Trophoblast cell (in vitro differentiated cells and primary cell): Measurements from ENCODE around the gene CD44.

ENCODE experiments used
- DNase-seq, 2 donors: peaks; one replicate each; pipeline ENCODE4 v3.0.0-alpha.2; 2016
- H2AFZ ChIP-seq: 2 replicates; pipeline ENCODE4 v1.6.1; 2013; ENCODE audit warnings: low read length, moderate library complexity, mild to moderate bottlenecking; ENCODE audit not compliant: insufficient read depth, poor library complexity
- H2AK5ac ChIP-seq: 2 replicates; pipeline ENCODE4 v1.6.1; 2013; ENCODE audit warnings: mild to moderate bottlenecking, low read length
- H2BK120ac ChIP-seq: 2 replicates; pipeline ENCODE4 v1.6.1; 2013; ENCODE audit warnings: low read length, mild to moderate bottlenecking, moderate library complexity; ENCODE audit not compliant: insufficient read depth, poor library complexity
- H2BK12ac ChIP-seq: 2 replicates; pipeline ENCODE4 v1.6.1; 2013; ENCODE audit warnings: mild to moderate bottlenecking, low read length, moderate library complexity
- H2BK5ac ChIP-seq: 2 replicates; pipeline ENCODE4 v1.6.1; 2013; ENCODE audit warnings: low read length, low read depth, moderate library complexity, mild to moderate bottlenecking; ENCODE audit not compliant: poor library complexity
- H3K14ac ChIP-seq: 2 replicates; pipeline ENCODE4 v1.6.1; 2013; ENCODE audit warnings: mild to moderate bottlenecking, low read length
- H3K18ac ChIP-seq: 2 replicates; pipeline ENCODE4 v1.6.1; 2013; ENCODE audit warnings: mild to moderate bottlenecking, low read length
- H3K23ac ChIP-seq: 2 replicates; pipeline ENCODE4 v1.6.1; 2013; ENCODE audit warnings: low read length
- H3K27ac ChIP-seq: 2 replicates; pipeline ENCODE4 v1.5.1; 2013; ENCODE audit warnings: low read depth, mild to moderate bottlenecking, inconsistent platforms, low read length, moderate library complexity
- H3K27me3 ChIP-seq: 2 replicates; pipeline ENCODE4 v1.6.1; 2013; ENCODE audit warnings: inconsistent platforms, mild to moderate bottlenecking, low read length, moderate library complexity; ENCODE audit not compliant: insufficient read depth
- H3K36me3 ChIP-seq, 2 experiments: 1 replicate in 1 of 2; 2 replicates in 1 of 2; pipeline ENCODE4 v1.6.1; 2013; ENCODE audit warnings: low read length in 2 of 2, mild to moderate bottlenecking in 2 of 2, moderate library complexity in 1 of 2; ENCODE audit not compliant: insufficient read depth in 2 of 2, control insufficient read depth in 1 of 2
- H3K4ac ChIP-seq: 2 replicates; pipeline ENCODE4 v1.6.1; 2013; ENCODE audit warnings: low read depth, mild to moderate bottlenecking, low read length, moderate library complexity
- H3K4me1 ChIP-seq, 2 experiments: 1 replicate in 1 of 2; 2 replicates in 1 of 2; pipeline ENCODE4 v1.6.1; 2013; ENCODE audit warnings: low read length in 2 of 2, mild to moderate bottlenecking in 2 of 2, moderate library complexity in 1 of 2; ENCODE audit not compliant: insufficient read depth in 2 of 2, control insufficient read depth in 1 of 2
- H3K4me2 ChIP-seq: 2 replicates; pipeline ENCODE4 v1.6.1; 2013; ENCODE audit warnings: inconsistent platforms, mild to moderate bottlenecking, low read length, moderate library complexity
- H3K4me3 ChIP-seq: 2 replicates; pipeline ENCODE4 v1.5.1; 2013; ENCODE audit warnings: mild to moderate bottlenecking, low read depth, low read length, inconsistent platforms
- H3K79me1 ChIP-seq: one replicate; pipeline ENCODE4 v1.6.1; 2013; ENCODE audit warnings: low read length
- H3K79me2 ChIP-seq: 2 replicates; pipeline ENCODE4 v1.6.1; 2013; ENCODE audit warnings: low read length, mild to moderate bottlenecking; ENCODE audit not compliant: control insufficient read depth, insufficient read depth, poor library complexity
- H3K9ac ChIP-seq: 2 replicates; pipeline ENCODE4 v1.6.1; 2013; ENCODE audit warnings: mild to moderate bottlenecking, low read length
- H3K9me3 ChIP-seq: 2 replicates; pipeline ENCODE4 v1.6.1; 2013; ENCODE audit warnings: low read depth, mild to moderate bottlenecking, control low read depth, inconsistent platforms, low read length; ENCODE audit not compliant: insufficient read depth
- H4K12ac ChIP-seq: 2 replicates; pipeline ENCODE4 v1.6.1; 2013; ENCODE audit warnings: low read depth, mild to moderate bottlenecking, low read length, moderate library complexity
- H4K8ac ChIP-seq: 2 replicates; pipeline ENCODE4 v1.6.1; 2013; ENCODE audit warnings: low read depth, mild to moderate bottlenecking, low read length, moderate library complexity
- H4K91ac ChIP-seq: one replicate; pipeline ENCODE4 v1.6.1; 2013; ENCODE audit warnings: low read depth, mild to moderate bottlenecking, low read length, moderate library complexity
- WGBS: extraction: QIAGEN DNeasy Blood & Tissue Kit; methylation state at CpG from one replicate; pipeline ENCODE4 v1.1.7; 2013; ENCODE audit warnings: missing lambda C conversion rate; ENCODE audit not compliant: insufficient read length, insufficient coverage; ENCODE audit errors: extremely low coverage; 5-methylcytosine and 5-hydroxymethylcytosine counted together

Gene CD44

GRCh38 chr11:35262056-35262455, 123.1 kb downstream of the CD44 start:
- no peaks in the 10 kb centered on the region for H3K79me1 ChIP-seq
- H3K36me3 ChIP-seq = no peaks in the 10 kb centered on the region
- no peak overlapping the region for H3K4me3 ChIP-seq
- no CpG with 5 or more reads among the region's 3 CpGs for WGBS
- no peaks in the 10 kb centered on the region for H3K4me1 ChIP-seq
- no peak overlapping the region for H2BK5ac ChIP-seq
- no peak overlapping the region for H3K9ac ChIP-seq
- no peak overlapping the region for H3K27ac ChIP-seq
- no peak overlapping the region for H3K23ac ChIP-seq
- no peaks in the 10 kb centered on the region for H3K27me3 ChIP-seq
- no peak overlapping the region for H3K18ac ChIP-seq
- H4K12ac ChIP-seq = no peak overlapping the region
- no peaks in the 10 kb centered on the region for H3K9me3 ChIP-seq
- no peaks in the 10 kb centered on the region for H3K79me2 ChIP-seq
- no peak overlapping the region for H2AFZ ChIP-seq
- no peak overlapping the region for H4K8ac ChIP-seq
- no peak for DNase-seq
- H3K14ac ChIP-seq = no peak overlapping the region
- H4K91ac ChIP-seq = no peak overlapping the region
- no peak overlapping the region for H2BK120ac ChIP-seq
- H2AK5ac ChIP-seq = no peak overlapping the region
- no peak overlapping the region for H3K4me2 ChIP-seq
- no peak overlapping the region for H2BK12ac ChIP-seq
- no peak overlapping the region for H3K4ac ChIP-seq

- Histone ChIP-seq H2AFZ (no peak overlapping the region), H3K4me1 (no peaks in the 10 kb centered on the region), H4K12ac (no peak overlapping the region), H2BK5ac (no peak overlapping the region), H3K36me3 (no peaks in the 10 kb centered on the region), H3K4me3 (no peak overlapping the region), H2BK120ac (no peak overlapping the region), H3K27ac (no peak overlapping the region), H4K8ac (no peak overlapping the region), H3K79me1 (no peaks in the 10 kb centered on the region), H3K23ac (no peak overlapping the region), H2BK12ac (no peak overlapping the region), H3K27me3 (no peaks in the 10 kb centered on the region), H4K91ac (no peak overlapping the region), H3K9me3 (no peaks in the 10 kb centered on the region), H3K4ac (no peak overlapping the region), H3K18ac (no peak overlapping the region), H3K79me2 (no peaks in the 10 kb centered on the region), H3K4me2 (no peak overlapping the region), H2AK5ac (no peak overlapping the region), H3K9ac (no peak overlapping the region), H3K14ac (no peak overlapping the region)
- DNase-seq = no peak
These were observed 123.8 kb downstream of the CD44 start for GRCh38 chr11:35262735-35263134.

- Histone ChIP-seq H2BK12ac (no peak overlapping the region), H3K4ac (no peak overlapping the region), H4K12ac (no peak overlapping the region), H3K9me3 (no peaks in the 10 kb centered on the region), H3K4me2 (no peak overlapping the region), H3K79me2 (no peaks in the 10 kb centered on the region), H4K8ac (no peak overlapping the region), H3K14ac (no peak overlapping the region), H3K27ac (no peak overlapping the region), H3K4me1 (no peaks in the 10 kb centered on the region), H3K27me3 (no peaks in the 10 kb centered on the region), H2BK120ac (no peak overlapping the region), H3K23ac (no peak overlapping the region), H3K4me3 (no peak overlapping the region), H2AK5ac (no peak overlapping the region), H3K18ac (no peak overlapping the region), H3K9ac (no peak overlapping the region), H2BK5ac (no peak overlapping the region), H4K91ac (no peak overlapping the region), H3K36me3 (no peaks in the 10 kb centered on the region), H3K79me1 (no peaks in the 10 kb centered on the region), H2AFZ (no peak overlapping the region)
- no CpG with 5 or more reads among the region's 3 CpGs for WGBS
- no peak for DNase-seq
These were observed 126.9 kb downstream of the CD44 start for GRCh38 chr11:35265755-35266454.

GRCh38 chr11:35267504-35267903, 128.5 kb downstream of the CD44 start:
- no peak overlapping the region for H3K14ac ChIP-seq
- no peak overlapping the region for H2AFZ ChIP-seq
- WGBS = no CpG with 5 or more reads among the region's 2 CpGs
- no peak overlapping the region for H4K91ac ChIP-seq
- H3K27ac ChIP-seq = no peak overlapping the region
- H3K18ac ChIP-seq = no peak overlapping the region
- no peak overlapping the region for H3K4me2 ChIP-seq
- H3K4me3 ChIP-seq = no peak overlapping the region
- DNase-seq = no peak
- no peak overlapping the region for H2BK5ac ChIP-seq
- H3K23ac ChIP-seq = no peak overlapping the region
- H3K9ac ChIP-seq = no peak overlapping the region
- no peak overlapping the region for H4K8ac ChIP-seq
- no peaks in the 10 kb centered on the region for H3K9me3 ChIP-seq
- no peak overlapping the region for H2BK120ac ChIP-seq
- no peaks in the 10 kb centered on the region for H3K4me1 ChIP-seq
- H3K79me1 ChIP-seq = no peaks in the 10 kb centered on the region
- H2BK12ac ChIP-seq = no peak overlapping the region
- no peak overlapping the region for H4K12ac ChIP-seq
- H3K36me3 ChIP-seq = no peaks in the 10 kb centered on the region
- no peaks in the 10 kb centered on the region for H3K27me3 ChIP-seq
- no peaks in the 10 kb centered on the region for H3K79me2 ChIP-seq
- H3K4ac ChIP-seq = no peak overlapping the region
- H2AK5ac ChIP-seq = no peak overlapping the region
